Prostate gland (tissue), 2 donors: Measurements from ENCODE around the gene MT1H. TPM values are rescaled to one million over a fixed set of nuclear protein-coding genes. Genes with fewer than 3 reads are reported as not detected.
A peak's percentile ranks its signal among the peaks of the same experiment; 100 is the strongest.

ENCODE experiments used
- DNase-seq: peaks from one replicate; pipeline ENCODE4 v3.0.0-alpha.2; 2019; ENCODE audit warnings: low spot score
- H3K27ac ChIP-seq, 2 donors: fragments of 200-600 bp; sonication (generic); 2 replicates each; pipeline ENCODE4 v1.5.1; 2017 to 2019
- H3K27me3 ChIP-seq: fragments of 200-600 bp; sonication (generic); replicated peaks from 2 replicates; pipeline ENCODE4 v1.5.1; 2019; ENCODE audit not compliant: insufficient read depth
- H3K36me3 ChIP-seq, 2 donors: fragments of 200-600 bp; sonication (generic); 1 replicate in 1 of 2; 2 replicates in 1 of 2; pipeline versions ENCODE4 v1.5.1 to v1.8.1; 2017 to 2019
- H3K4me1 ChIP-seq: fragments of 200-600 bp; sonication (generic); replicated peaks from 2 replicates; pipeline ENCODE4 v1.5.1; 2019
- H3K4me3 ChIP-seq, 2 donors: fragments of 200-600 bp; sonication (generic); 2 replicates each; pipeline ENCODE4 v1.5.1; 2017 to 2019
- H3K9me3 ChIP-seq: fragments of 200-600 bp; sonication (generic); 2 replicates; pipeline ENCODE4 v1.5.1; 2017
- CTCF ChIP-seq, 4 experiments: fragments of 200-600 bp in 2 of 4; fragments of 450-650 bp in 2 of 4; sonication (generic) in 2 of 4; IDR thresholded peaks; 1 replicate in 3 of 4; 2 replicates in 1 of 4; pipeline ENCODE4 v1.5.1; 2016 to 2019; ENCODE audit warnings: antibody characterized with exemption in 4 of 4, mild to moderate bottlenecking in 2 of 4, moderate library complexity in 2 of 4
- POLR2A ChIP-seq: fragments of 450-650 bp; IDR thresholded peaks from one replicate; pipeline ENCODE4 v1.6.1; 2016; ENCODE audit warnings: antibody characterized with exemption, mild to moderate bottlenecking
- POLR2AphosphoS5 ChIP-seq: sonication (generic); formaldehyde crosslinking; IDR thresholded peaks from one replicate; pipeline ENCODE4 v1.6.1; 2017; ENCODE audit warnings: antibody characterized with exemption
- WGBS: methylation state at CpG from one replicate; pipeline ENCODE4 v1.1.5; 2018; 5-methylcytosine and 5-hydroxymethylcytosine counted together
- intact Hi-C: fragments of 100-400 bp; cut with DNase I; formaldehyde crosslinking; loops from one replicate; pipeline ENCODE4 v1.14.2; 2022
- total RNA-seq, 2 donors: library from RNA; depleted of rRNA; stranded (reverse); fragments of >200 nt; gene quantifications; one replicate each; pipeline ENCODE4 v1.1.0, GENCODE V29; 2016

The MT1H gene
- total RNA-seq, 2 donors from 2014 or later = 10.5 TPM; not detected in 1

- Histone ChIP-seq H3K4me1 (no peaks in the 10 kb centered on the region), H3K4me3 (no peak overlapping the region), H3K27me3 (no peaks in the 10 kb centered on the region), H3K9me3 (no peaks in the 10 kb centered on the region), H3K27ac (no peak overlapping the region), H3K36me3 (no peaks in the 10 kb centered on the region)
- WGBS = 98% methylated on average over 7 of the region's 7 CpGs
- intact Hi-C loops = no loop called here
- no peak for DNase-seq
- TF ChIP-seq POLR2A (no peak), CTCF (IDR thresholded peaks at IDR 0.05) (no peak), POLR2AphosphoS5 (no peak)
Measured at GRCh38 chr16:56686758-56687157, 17.1 kb downstream of the MT1H start.

- Histone ChIP-seq H3K27me3 (no peaks in the 10 kb centered on the region), H3K27ac (no peak overlapping the region), H3K4me3 (no peak overlapping the region), H3K36me3 (no peaks in the 10 kb centered on the region), H3K9me3 (no peaks in the 10 kb centered on the region), H3K4me1 (no peaks in the 10 kb centered on the region)
- intact Hi-C loops = no loop called here
- TF ChIP-seq POLR2A (no peak), CTCF (IDR thresholded peaks at IDR 0.05) (no peak), POLR2AphosphoS5 (no peak)
- DNase-seq = no peak
- WGBS = 74% methylated on average over 1 of the region's 1 CpG
Measured at GRCh38 chr16:56688762-56689161, 19.1 kb downstream of the MT1H start.

GRCh38 chr16:56689171-56689570, 19.6 kb downstream of the MT1H start:
- no peaks in the 10 kb centered on the region for H3K4me1 ChIP-seq
- no peaks in the 10 kb centered on the region for H3K36me3 ChIP-seq
- intact Hi-C loops = no loop called here
- no peak overlapping the region for H3K27ac ChIP-seq
- DNase-seq = no peak
- 55% methylated on average over 3 of the region's 3 CpGs for WGBS
- no peaks in the 10 kb centered on the region for H3K27me3 ChIP-seq
- H3K4me3 ChIP-seq = no peak overlapping the region
- TF ChIP-seq POLR2A (no peak), CTCF (IDR thresholded peaks at IDR 0.05) (no peak), POLR2AphosphoS5 (no peak)
- no peaks in the 10 kb centered on the region for H3K9me3 ChIP-seq

DNA sequence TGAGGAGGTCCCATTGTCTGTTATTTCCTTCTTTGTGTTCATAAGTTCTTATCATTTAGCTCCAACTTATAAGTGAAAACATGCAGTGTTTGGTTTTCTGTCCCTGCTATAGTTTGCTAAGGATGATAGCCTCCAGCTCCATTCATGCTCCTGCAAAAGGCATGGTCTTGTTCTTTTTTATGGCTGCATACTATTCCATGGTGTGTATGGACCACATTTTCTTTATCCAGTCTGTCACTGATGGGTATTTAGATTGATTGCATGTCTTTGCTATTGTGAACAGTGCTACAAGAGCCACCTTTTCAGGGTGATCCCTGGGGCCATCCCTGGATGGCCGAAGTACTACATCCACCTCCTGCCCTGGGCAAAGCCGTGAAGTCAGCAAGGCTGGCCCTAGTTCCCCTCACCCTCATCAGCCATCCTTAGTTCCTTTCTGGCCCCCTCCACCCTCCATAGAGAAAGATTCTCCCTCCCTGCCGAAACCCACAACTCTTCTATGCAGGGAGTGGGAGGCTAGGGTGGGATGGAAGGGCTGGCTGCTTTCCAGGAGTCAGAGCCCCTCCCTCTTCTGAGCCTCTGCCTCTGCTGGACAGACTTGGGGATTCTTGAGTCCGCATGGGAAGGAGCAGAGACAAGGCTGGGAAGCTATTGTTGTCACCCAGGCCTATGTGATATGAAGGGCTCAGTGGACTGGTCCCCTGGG, 21.0 kb downstream of the MT1H start:
- no peaks in the 10 kb centered on the region for H3K4me1 ChIP-seq
- no peak overlapping the region for H3K4me3 ChIP-seq
- 86% methylated on average over 4 of the region's 4 CpGs for WGBS
- H3K27ac ChIP-seq = no peak overlapping the region
- DNase-seq = no peak
- intact Hi-C loops = no loop called here
- H3K27me3 ChIP-seq = no peaks in the 10 kb centered on the region
- no peaks in the 10 kb centered on the region for H3K9me3 ChIP-seq
- TF ChIP-seq POLR2A (no peak), CTCF (IDR thresholded peaks at IDR 0.05) (no peak), POLR2AphosphoS5 (no peak)
- H3K36me3 ChIP-seq = no peaks in the 10 kb centered on the region

- no peak overlapping the region for H3K27ac ChIP-seq
- H3K4me3 ChIP-seq = no peak overlapping the region
- H3K9me3 ChIP-seq = no peaks in the 10 kb centered on the region
- H3K27me3 ChIP-seq = no peaks in the 10 kb centered on the region
- peak; percentile 78 for DNase-seq
- TF ChIP-seq CTCF (IDR thresholded peaks at IDR 0.05) (no peak), POLR2AphosphoS5 (peak; percentile 67)
- no peaks in the 10 kb centered on the region for H3K4me1 ChIP-seq
- 36% methylated on average over 4 of the region's 4 CpGs for WGBS
- no peaks in the 10 kb centered on the region for H3K36me3 ChIP-seq
- intact Hi-C loops = no loop called here
Measured at GRCh38 chr16:56691885-56692284, 22.3 kb downstream of the MT1H start.
